ENCODE results near the gene SLC9A6.
A peak's percentile ranks its signal among the peaks of the same experiment; 100 is the strongest.
"Not testable (repeated sequence)": the region's sequence is repeated elsewhere in the genome, so short reads cannot be mapped to it uniquely, and the experiment has no call there.

Gene SLC9A6

DNA sequence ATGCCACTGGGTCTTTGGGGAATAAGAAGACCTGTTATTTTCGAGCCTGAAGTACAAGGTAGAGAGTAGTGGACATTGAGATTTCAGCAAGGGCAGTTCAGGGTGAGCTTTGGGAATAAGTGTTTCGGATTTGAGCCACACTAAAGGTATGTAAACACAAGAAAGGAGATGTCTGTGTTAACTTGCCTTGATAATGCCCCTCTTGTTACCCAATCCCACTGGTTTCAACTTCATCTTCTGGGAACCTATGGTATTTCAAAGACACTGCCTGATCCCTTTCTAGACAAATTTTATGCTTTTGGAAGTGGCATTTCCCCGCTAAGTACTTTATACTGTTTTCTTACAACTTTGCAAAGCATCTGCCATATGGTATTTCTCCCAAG lies 79.4 kb downstream of the SLC9A6 start:
- no peak for DNase-seq

DNA sequence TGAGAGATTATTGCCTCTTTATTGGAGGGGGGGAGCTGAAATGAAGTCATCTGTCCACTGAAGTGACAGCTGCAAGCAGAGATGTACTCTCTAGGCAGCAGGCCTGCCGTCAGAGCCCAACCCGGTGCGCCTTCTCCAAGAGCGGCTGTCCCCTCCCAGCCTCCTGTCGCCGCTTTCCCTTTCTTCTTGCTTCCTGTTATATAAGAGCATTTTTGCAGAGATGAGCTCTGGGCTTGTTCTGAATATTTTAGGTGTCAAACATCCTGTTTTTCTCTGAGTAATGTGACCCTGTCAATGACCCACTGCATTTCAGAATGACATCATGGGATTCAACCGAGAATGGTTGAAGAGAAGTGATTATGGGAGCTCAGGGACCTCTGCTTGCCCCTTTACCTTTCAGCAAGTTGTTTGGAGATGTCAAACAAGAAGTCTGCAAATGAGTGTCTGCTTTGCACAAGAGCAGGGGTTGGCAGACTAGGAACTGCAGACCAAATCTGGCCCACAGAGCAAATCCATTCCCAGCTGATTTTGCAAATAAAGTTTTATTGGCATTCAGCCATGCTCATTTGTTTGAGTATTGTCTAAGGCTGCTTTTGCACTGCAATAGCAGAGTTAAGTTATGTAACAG lies 79.9 kb downstream of the SLC9A6 start:
- DNase-seq, result peak; percentile 80 to 95

- DNase-seq, result no peak
Observed at GRCh38 chrX:136067097-136067496, 81.9 kb downstream of the SLC9A6 start.

- DNase-seq, result no peak
Observed at GRCh38 chrX:136067966-136068365, 82.7 kb downstream of the SLC9A6 start.

DNA sequence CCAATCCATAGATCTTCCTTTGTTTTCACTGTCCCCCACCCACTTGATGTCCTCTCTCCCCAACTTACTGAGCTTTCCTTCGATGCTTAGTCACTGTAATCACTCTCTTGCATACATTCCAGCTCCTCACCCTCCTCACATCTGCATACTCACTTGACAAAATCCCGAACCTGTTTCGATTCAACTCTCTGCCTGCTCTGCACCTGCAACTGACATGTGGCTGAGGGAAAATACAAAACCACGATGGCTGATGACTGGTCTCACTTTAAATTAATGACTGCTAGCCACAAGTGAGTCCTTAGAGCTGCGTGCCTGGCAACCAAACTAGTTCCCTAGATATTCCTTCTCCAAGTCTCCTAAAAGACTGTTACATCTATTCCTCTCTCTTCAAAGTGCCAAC lies 91.7 kb downstream of the SLC9A6 start:
- DNase-seq, result no peak

DNA sequence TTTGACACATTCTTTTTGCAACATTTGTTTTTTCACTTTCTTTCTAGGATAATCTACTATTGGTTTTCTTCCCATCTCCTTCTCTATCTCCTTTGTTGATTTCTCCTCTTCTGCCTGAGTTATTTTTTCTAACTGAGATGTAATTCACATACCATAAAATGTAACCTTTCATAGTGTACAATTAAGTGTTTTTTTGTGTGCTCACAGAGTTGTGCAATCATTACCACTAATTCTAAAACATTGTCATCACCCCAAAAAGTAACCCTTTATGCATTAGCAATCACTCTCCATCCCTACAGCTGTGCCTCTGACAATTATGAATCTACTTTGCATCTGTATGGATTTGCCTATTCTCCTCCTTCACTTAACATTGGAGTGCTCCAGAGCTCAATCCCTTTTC lies 95.5 kb downstream of the SLC9A6 start:
- no peak for DNase-seq

GRCh38 chrX:136086521-136086920 lies 101.3 kb downstream of the SLC9A6 start:
- no peak for DNase-seq

- DNase-seq, result not testable (repeated sequence)
Observed at GRCh38 chrX:136091898-136092297, 106.7 kb downstream of the SLC9A6 start.

- DNase-seq, result no peak
Observed at GRCh38 chrX:136094962-136095361, 109.7 kb downstream of the SLC9A6 start.

Data from NCI-H524 (cell line).